Thymus (tissue), 11 donors: Measurements from ENCODE around the gene TOP3A. TPM values are rescaled to one million over a fixed set of nuclear protein-coding genes. Genes with fewer than 3 reads are reported as not detected.

Source experiments
- DNase-seq, 9 donors: peaks; one replicate each; pipeline ENCODE4 v3.0.0-alpha.2; 2013; ENCODE audit warnings: low spot score in 9 of 9, low read depth in 6 of 9, missing footprints in 1 of 9
- H3K27ac ChIP-seq, 2 donors: one replicate each; pipeline ENCODE4 v1.5.1; 2013; ENCODE audit warnings: control low read depth in 1 of 2, low read depth in 1 of 2, low read length in 1 of 2, mild to moderate bottlenecking in 1 of 2, moderate library complexity in 1 of 2
- H3K27me3 ChIP-seq, 2 donors: one replicate each; pipeline ENCODE4 v1.5.1; 2013; ENCODE audit warnings: low read length in 1 of 2; ENCODE audit not compliant: control insufficient read depth in 2 of 2, insufficient read depth in 1 of 2
- H3K36me3 ChIP-seq, 2 donors: one replicate each; pipeline ENCODE4 v1.5.1; 2013; ENCODE audit warnings: low read length in 1 of 2, mild to moderate bottlenecking in 1 of 2, moderate library complexity in 1 of 2; ENCODE audit not compliant: control insufficient read depth in 2 of 2, insufficient read depth in 2 of 2
- H3K4me1 ChIP-seq, 2 donors: one replicate each; pipeline ENCODE4 v1.5.1; 2013; ENCODE audit warnings: low read length in 2 of 2; ENCODE audit not compliant: control insufficient read depth in 2 of 2, insufficient read depth in 2 of 2
- H3K4me3 ChIP-seq, 2 donors: one replicate each; pipeline ENCODE4 v1.5.1; 2013; ENCODE audit warnings: low read length in 2 of 2, control low read depth in 1 of 2, mild to moderate bottlenecking in 1 of 2
- H3K9me3 ChIP-seq, 2 donors: one replicate each; pipeline ENCODE4 v1.5.1; 2013; ENCODE audit warnings: low read length in 1 of 2, mild to moderate bottlenecking in 1 of 2; ENCODE audit not compliant: control insufficient read depth in 2 of 2, insufficient read depth in 1 of 2
- WGBS: extraction: QIAGEN DNeasy Blood & Tissue Kit; methylation state at CpG from one replicate; pipeline ENCODE4 v1.1.7; 2013; 5-methylcytosine and 5-hydroxymethylcytosine counted together
- polyA plus RNA-seq: library from polyadenylated mRNA; stranded (reverse); fragments of 200-250 nt; gene quantifications from one replicate; pipeline ENCODE4 v1.2.3, GENCODE V29; 2013
- total RNA-seq: library from RNA; stranded (reverse); fragments of 120-200 nt; gene quantifications from one replicate; pipeline ENCODE4 v1.2.4, GENCODE V29; 2013
- donor health status: healthy.

TOP3A gene
- total and polyA plus RNA-seq, 2 donors, result 22.6 to 23.5 TPM

DNA sequence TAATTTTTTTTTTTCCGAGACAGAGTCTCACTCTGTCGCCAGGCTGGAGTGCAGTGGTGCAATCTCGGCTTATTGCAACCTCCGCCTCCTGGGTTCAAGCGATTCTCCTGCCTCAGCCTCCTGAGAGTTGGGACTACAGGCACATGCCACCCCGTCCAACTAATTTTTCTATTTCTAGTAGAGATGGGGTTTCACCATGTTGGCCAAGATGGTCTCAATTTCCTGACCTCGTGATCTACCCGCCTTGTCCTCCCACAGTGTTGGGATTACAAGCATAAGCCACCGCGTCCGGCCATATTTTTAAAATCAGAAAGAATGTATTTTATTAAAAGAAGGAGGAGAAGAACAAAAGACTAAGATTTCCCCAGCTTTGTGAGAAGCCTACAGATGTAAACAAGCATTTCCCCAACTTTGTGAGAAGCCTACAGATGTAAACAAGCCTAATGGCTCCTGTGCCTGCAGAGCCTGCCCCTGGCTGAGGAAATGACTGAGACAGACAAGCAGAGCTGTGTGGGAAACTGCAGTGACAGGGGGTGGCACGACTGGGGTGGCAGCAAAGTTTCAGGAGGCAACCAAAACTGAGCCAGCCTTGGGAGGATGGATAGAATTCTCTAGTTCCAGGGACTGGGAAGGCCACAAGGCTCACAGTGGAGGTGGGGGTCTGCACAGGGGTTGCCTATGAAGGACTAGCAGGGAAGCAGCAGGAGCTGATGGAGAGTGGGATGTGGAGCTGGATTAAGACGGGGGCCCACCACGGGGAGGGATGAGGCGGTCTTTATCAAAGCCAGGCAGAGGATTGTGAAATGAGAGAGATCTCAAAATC, 22.9 kb downstream of the TOP3A start:
- no peak overlapping the region for H3K27ac ChIP-seq
- DNase-seq, result no peak

GRCh38 chr17:18285296-18285695, 29.5 kb downstream of the TOP3A start:
- Histone ChIP-seq H3K4me3 (no peak overlapping the region), H3K9me3 (peaks cover 0 to 2% of the 10 kb centered on the region in 2 donors), H3K27me3 (no peaks in the 10 kb centered on the region), H3K4me1 (no peaks in the 10 kb centered on the region), H3K27ac (no peak overlapping the region), H3K36me3 (peaks cover 78 to 81% of the 10 kb centered on the region in 2 donors)
- DNase-seq, result no peak
- WGBS, result 99% methylated on average over 11 of the region's 11 CpGs

More for the DNA sequence above, 22.9 kb downstream of the TOP3A start:
- WGBS, result 97% methylated on average over 15 of the region's 15 CpGs
- Histone ChIP-seq H3K4me1 (no peaks in the 10 kb centered on the region), H3K27me3 (no peaks in the 10 kb centered on the region), H3K4me3 (no peak overlapping the region), H3K9me3 (no peaks in the 10 kb centered on the region), H3K36me3 (peaks cover 68 to 72% of the 10 kb centered on the region in 2 donors)

DNA sequence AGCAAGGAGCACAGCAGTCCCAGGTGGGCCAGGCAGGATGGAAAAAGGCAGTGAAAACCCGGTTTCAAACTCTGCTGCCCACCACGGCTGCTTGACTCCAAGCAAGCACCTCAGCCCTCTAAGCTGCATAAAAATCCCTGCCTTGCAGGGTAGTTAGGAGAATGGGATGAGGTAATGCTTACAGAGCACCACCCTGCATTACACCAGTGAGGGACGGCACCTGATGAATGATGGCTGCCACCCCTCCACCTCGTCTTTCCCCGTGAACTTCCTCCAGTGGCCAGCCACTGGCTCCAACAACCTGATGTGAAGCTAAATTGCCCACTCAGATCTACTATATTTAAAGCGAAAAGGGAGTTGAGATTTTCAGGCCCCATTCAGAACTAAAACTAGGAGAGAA, 33.0 kb downstream of the TOP3A start:
- H3K27me3 ChIP-seq, result no peaks in the 10 kb centered on the region
- no peak overlapping the region for H3K27ac ChIP-seq
- peaks cover 72 to 80% of the 10 kb centered on the region in 2 donors for H3K36me3 ChIP-seq
- DNase-seq, result no peak
- peaks cover 0 to 3% of the 10 kb centered on the region in 2 donors for H3K9me3 ChIP-seq
- H3K4me3 ChIP-seq, result no peak overlapping the region
- H3K4me1 ChIP-seq, result no peaks in the 10 kb centered on the region
- WGBS, result 98% methylated on average over 6 of the region's 6 CpGs

DNA sequence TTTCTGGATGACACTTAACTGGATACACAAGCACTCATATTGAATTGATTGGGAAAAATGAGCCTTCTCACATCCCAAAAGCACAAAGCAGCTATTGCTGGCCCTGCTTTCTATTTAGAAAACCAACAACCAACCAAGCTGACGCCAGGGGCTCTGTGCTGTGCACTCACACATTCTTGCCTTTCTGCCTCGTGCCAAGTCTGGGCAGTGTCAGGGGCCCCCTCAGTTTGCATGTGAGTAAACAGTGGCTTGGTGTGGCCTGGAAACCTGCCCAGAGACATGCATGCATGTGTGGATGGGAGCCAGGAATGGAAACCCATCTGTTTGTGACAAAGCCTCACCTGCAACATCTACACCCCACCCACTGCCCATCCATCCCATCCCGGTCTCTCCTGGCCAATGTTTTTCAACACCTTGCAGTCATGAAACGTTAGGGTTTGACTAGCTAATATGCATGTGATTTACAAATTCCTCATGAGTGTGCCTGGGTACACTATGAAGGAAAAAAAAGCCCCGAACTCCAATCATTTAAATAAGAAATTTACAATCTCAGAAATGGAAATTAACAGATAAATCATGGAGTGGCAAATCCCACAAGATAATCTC, 33.9 kb downstream of the TOP3A start:
- no peak for DNase-seq
- 92% methylated on average over 5 of the region's 5 CpGs for WGBS
- no peak overlapping the region for H3K4me3 ChIP-seq
- H3K4me1 ChIP-seq, result no peaks in the 10 kb centered on the region
- peaks cover 80 to 83% of the 10 kb centered on the region in 2 donors for H3K36me3 ChIP-seq
- no peak overlapping the region for H3K27ac ChIP-seq
- H3K9me3 ChIP-seq, result peaks cover 0 to 3% of the 10 kb centered on the region in 2 donors
- H3K27me3 ChIP-seq, result no peaks in the 10 kb centered on the region

DNA sequence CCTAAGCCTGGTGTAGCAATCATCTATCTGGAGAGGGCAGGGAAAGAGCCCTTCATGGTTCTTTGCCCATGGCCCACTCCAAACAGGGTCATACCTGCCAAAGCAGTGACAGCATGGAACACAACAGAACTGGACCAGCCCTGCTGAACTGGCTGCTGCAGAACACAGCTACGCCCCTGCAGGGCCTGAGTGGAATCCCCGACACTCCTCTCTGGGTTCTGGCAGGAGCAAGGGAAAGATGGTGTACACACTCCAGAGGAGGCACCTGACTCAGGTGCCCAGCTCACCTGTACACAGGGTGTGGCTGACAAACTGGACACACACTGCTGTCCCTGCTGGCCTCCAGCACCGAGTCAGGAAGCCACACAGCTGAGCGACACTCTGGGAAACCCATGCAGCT, 34.5 kb downstream of the TOP3A start:
- 97% methylated on average over 4 of the region's 4 CpGs for WGBS
- Histone ChIP-seq H3K27me3 (no peaks in the 10 kb centered on the region), H3K36me3 (peaks cover 78 to 79% of the 10 kb centered on the region in 2 donors), H3K4me1 (no peaks in the 10 kb centered on the region), H3K9me3 (peaks cover 0 to 3% of the 10 kb centered on the region in 2 donors), H3K4me3 (no peak overlapping the region), H3K27ac (no peak overlapping the region)
- no peak for DNase-seq

DNA sequence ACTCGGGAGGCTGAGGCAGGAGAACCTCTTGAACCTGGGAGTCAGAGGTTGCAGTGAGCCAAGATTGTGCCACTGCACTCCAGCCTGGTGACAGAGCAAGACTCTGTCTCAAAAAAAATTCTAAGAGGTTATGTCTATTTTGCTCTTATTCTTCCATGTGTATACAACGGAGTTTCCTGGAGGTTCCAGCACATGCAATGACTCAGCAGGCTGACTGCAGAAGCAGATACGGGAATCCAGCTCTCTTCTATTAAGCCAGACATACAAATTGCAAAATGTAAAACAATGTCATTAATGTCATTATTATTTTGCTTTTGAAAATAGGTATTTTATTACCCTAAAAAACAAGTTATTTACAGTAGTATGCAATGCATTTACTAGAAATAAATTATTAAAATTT, 35.9 kb downstream of the TOP3A start:
- Histone ChIP-seq H3K27me3 (no peaks in the 10 kb centered on the region), H3K36me3 (peaks cover 79 to 80% of the 10 kb centered on the region in 2 donors), H3K9me3 (peaks cover 0 to 3% of the 10 kb centered on the region in 2 donors), H3K4me1 (no peaks in the 10 kb centered on the region), H3K4me3 (no peak overlapping the region), H3K27ac (no peak overlapping the region)
- WGBS, result 97% methylated on average over 3 of the region's 3 CpGs
- DNase-seq, result no peak

DNA sequence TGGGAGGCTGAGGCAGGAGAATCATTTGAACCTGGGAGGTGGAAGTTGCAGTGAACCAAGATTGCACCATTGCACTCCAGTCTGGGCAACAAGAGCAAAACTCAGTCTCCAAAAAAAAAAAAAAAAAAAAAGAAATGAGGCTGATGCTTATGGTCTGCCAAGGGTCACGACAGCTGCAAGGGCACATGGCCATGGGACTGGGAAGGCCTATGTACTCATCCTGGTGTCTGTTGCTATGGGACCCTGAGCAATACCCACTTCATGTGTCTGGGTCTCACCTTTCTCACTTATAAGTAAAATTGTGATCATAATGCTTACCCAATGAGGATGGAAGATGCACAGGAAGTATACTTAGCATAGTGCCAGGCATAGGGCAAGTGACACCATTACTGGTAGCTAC, 37.7 kb downstream of the TOP3A start:
- Histone ChIP-seq H3K9me3 (peaks cover 0 to 3% of the 10 kb centered on the region in 2 donors), H3K27ac (no peak overlapping the region), H3K36me3 (peaks cover 78 to 79% of the 10 kb centered on the region in 2 donors), H3K27me3 (no peaks in the 10 kb centered on the region), H3K4me1 (no peaks in the 10 kb centered on the region), H3K4me3 (no peak overlapping the region)
- 100% methylated on average over 1 of the region's 1 CpG for WGBS
- DNase-seq, result no peak

GRCh38 chr17:18270046-18270931, 44.5 kb downstream of the TOP3A start:
- Histone ChIP-seq H3K27ac (no peak overlapping the region), H3K36me3 (peaks cover 38 to 44% of the 10 kb centered on the region in 2 donors), H3K27me3 (no peaks in the 10 kb centered on the region), H3K4me3 (no peak overlapping the region), H3K9me3 (no peaks in the 10 kb centered on the region), H3K4me1 (no peaks in the 10 kb centered on the region)
- DNase-seq, result no peak
- 96% methylated on average over 14 of the region's 14 CpGs for WGBS
